ENCODE measurements around the gene FSD1L.

The FSD1L gene

GRCh38 chr9:105479846-105480245, 32.0 kb downstream of the FSD1L start:
- Histone ChIP-seq H3K27ac (ENCODE audit: low read depth, low read length) (no peak overlapping the region), H3K4me1 (ENCODE audit: control insufficient read depth in 5 of 5, insufficient read depth in 5 of 5, low read length in 5 of 5) (no peaks in the 10 kb centered on the region), H3K36me3 (ENCODE audit: control insufficient read depth in 5 of 5, insufficient read depth in 5 of 5, low read length in 5 of 5) (no peaks in the 10 kb centered on the region), H3K27me3 (ENCODE audit: control insufficient read depth in 5 of 5, insufficient read depth in 4 of 5, low read length in 5 of 5) (no peaks in the 10 kb centered on the region), H3K9me3 (ENCODE audit: control insufficient read depth in 5 of 5, low read length in 5 of 5) (no peaks in the 10 kb centered on the region), H3K4me3 (ENCODE audit: low read depth in 1 of 5, low read length in 5 of 5) (no peak overlapping the region), H3K9ac (ENCODE audit: low read length in 5 of 5) (no peak overlapping the region)

GRCh38 chr9:105483618-105484017, 35.8 kb downstream of the FSD1L start:
- Histone ChIP-seq H3K4me3 (ENCODE audit: low read depth in 1 of 5, low read length in 5 of 5) (no peak overlapping the region), H3K27ac (ENCODE audit: low read depth, low read length) (no peak overlapping the region), H3K27me3 (ENCODE audit: control insufficient read depth in 5 of 5, insufficient read depth in 4 of 5, low read length in 5 of 5) (no peaks in the 10 kb centered on the region), H3K36me3 (ENCODE audit: control insufficient read depth in 5 of 5, insufficient read depth in 5 of 5, low read length in 5 of 5) (peaks cover 0 to 7% (median 0%) of the 10 kb centered on the region in 5 donors), H3K9me3 (ENCODE audit: control insufficient read depth in 5 of 5, low read length in 5 of 5) (no peaks in the 10 kb centered on the region), H3K4me1 (ENCODE audit: control insufficient read depth in 5 of 5, insufficient read depth in 5 of 5, low read length in 5 of 5) (no peaks in the 10 kb centered on the region), H3K9ac (ENCODE audit: low read length in 5 of 5) (no peak overlapping the region)

GRCh38 chr9:105484226-105484625, 36.4 kb downstream of the FSD1L start:
- Histone ChIP-seq H3K4me1 (ENCODE audit: control insufficient read depth in 5 of 5, insufficient read depth in 5 of 5, low read length in 5 of 5) (no peaks in the 10 kb centered on the region), H3K27me3 (ENCODE audit: control insufficient read depth in 5 of 5, insufficient read depth in 4 of 5, low read length in 5 of 5) (no peaks in the 10 kb centered on the region), H3K9ac (ENCODE audit: low read length in 5 of 5) (no peak overlapping the region), H3K9me3 (ENCODE audit: control insufficient read depth in 5 of 5, low read length in 5 of 5) (no peaks in the 10 kb centered on the region), H3K27ac (ENCODE audit: low read depth, low read length) (no peak overlapping the region), H3K36me3 (ENCODE audit: control insufficient read depth in 5 of 5, insufficient read depth in 5 of 5, low read length in 5 of 5) (peaks cover 0 to 7% (median 0%) of the 10 kb centered on the region in 5 donors), H3K4me3 (ENCODE audit: low read depth in 1 of 5, low read length in 5 of 5) (no peak overlapping the region)

- Histone ChIP-seq H3K9me3 (ENCODE audit: control insufficient read depth in 5 of 5, low read length in 5 of 5) (no peaks in the 10 kb centered on the region), H3K9ac (ENCODE audit: low read length in 5 of 5) (no peak overlapping the region), H3K27ac (ENCODE audit: low read depth, low read length) (no peak overlapping the region), H3K36me3 (ENCODE audit: control insufficient read depth in 5 of 5, insufficient read depth in 5 of 5, low read length in 5 of 5) (peaks cover 0 to 7% (median 0%) of the 10 kb centered on the region in 5 donors), H3K4me1 (ENCODE audit: control insufficient read depth in 5 of 5, insufficient read depth in 5 of 5, low read length in 5 of 5) (no peaks in the 10 kb centered on the region), H3K27me3 (ENCODE audit: control insufficient read depth in 5 of 5, insufficient read depth in 4 of 5, low read length in 5 of 5) (no peaks in the 10 kb centered on the region), H3K4me3 (ENCODE audit: low read depth in 1 of 5, low read length in 5 of 5) (no peak overlapping the region)
Measured at GRCh38 chr9:105485131-105485530, 37.3 kb downstream of the FSD1L start.

GRCh38 chr9:105496826-105497225, 49.0 kb downstream of the FSD1L start:
- Histone ChIP-seq H3K27me3 (ENCODE audit: control insufficient read depth in 5 of 5, insufficient read depth in 4 of 5, low read length in 5 of 5) (no peaks in the 10 kb centered on the region), H3K27ac (ENCODE audit: low read depth, low read length) (no peak overlapping the region), H3K4me1 (ENCODE audit: control insufficient read depth in 5 of 5, insufficient read depth in 5 of 5, low read length in 5 of 5) (peaks cover 0 to 12% (median 0%) of the 10 kb centered on the region in 5 donors), H3K4me3 (ENCODE audit: low read depth in 1 of 5, low read length in 5 of 5) (no peak overlapping the region), H3K9me3 (ENCODE audit: control insufficient read depth in 5 of 5, low read length in 5 of 5) (no peaks in the 10 kb centered on the region), H3K9ac (ENCODE audit: low read length in 5 of 5) (no peak overlapping the region), H3K36me3 (ENCODE audit: control insufficient read depth in 5 of 5, insufficient read depth in 5 of 5, low read length in 5 of 5) (no peaks in the 10 kb centered on the region)

- Histone ChIP-seq H3K36me3 (ENCODE audit: control insufficient read depth in 5 of 5, insufficient read depth in 5 of 5, low read length in 5 of 5) (no peaks in the 10 kb centered on the region), H3K27ac (ENCODE audit: low read depth, low read length) (no peak overlapping the region), H3K4me3 (ENCODE audit: low read depth in 1 of 5, low read length in 5 of 5) (no peak overlapping the region)
Measured at GRCh38 chr9:105497704-105498103, 49.9 kb downstream of the FSD1L start.

GRCh38 chr9:105500108-105500766, 52.4 kb downstream of the FSD1L start:
- Histone ChIP-seq H3K4me1 (ENCODE audit: control insufficient read depth in 5 of 5, insufficient read depth in 5 of 5, low read length in 5 of 5) (peaks cover 0 to 12% (median 0%) of the 10 kb centered on the region in 5 donors), H3K36me3 (ENCODE audit: control insufficient read depth in 5 of 5, insufficient read depth in 5 of 5, low read length in 5 of 5) (no peaks in the 10 kb centered on the region), H3K27ac (ENCODE audit: low read depth, low read length) (no peak overlapping the region)

More at GRCh38 chr9:105497704-105498103, 49.9 kb downstream of the FSD1L start:
- H3K4me1 ChIP-seq (ENCODE audit: control insufficient read depth in 5 of 5, insufficient read depth in 5 of 5, low read length in 5 of 5): peaks cover 0 to 12% (median 0%) of the 10 kb centered on the region in 5 donors
- no peaks in the 10 kb centered on the region for H3K9me3 ChIP-seq (ENCODE audit: control insufficient read depth in 5 of 5, low read length in 5 of 5)
- no peaks in the 10 kb centered on the region for H3K27me3 ChIP-seq (ENCODE audit: control insufficient read depth in 5 of 5, insufficient read depth in 4 of 5, low read length in 5 of 5)
- no peak overlapping the region for H3K9ac ChIP-seq (ENCODE audit: low read length in 5 of 5)

GRCh38 chr9:105501414-105501813, 53.6 kb downstream of the FSD1L start:
- Histone ChIP-seq H3K27ac (ENCODE audit: low read depth, low read length) (no peak overlapping the region), H3K9ac (ENCODE audit: low read length in 5 of 5) (no peak overlapping the region), H3K36me3 (ENCODE audit: control insufficient read depth in 5 of 5, insufficient read depth in 5 of 5, low read length in 5 of 5) (peaks cover 0 to 1% (median 0%) of the 10 kb centered on the region in 5 donors), H3K9me3 (ENCODE audit: control insufficient read depth in 5 of 5, low read length in 5 of 5) (no peaks in the 10 kb centered on the region), H3K27me3 (ENCODE audit: control insufficient read depth in 5 of 5, insufficient read depth in 4 of 5, low read length in 5 of 5) (no peaks in the 10 kb centered on the region), H3K4me1 (ENCODE audit: control insufficient read depth in 5 of 5, insufficient read depth in 5 of 5, low read length in 5 of 5) (peaks cover 0 to 11% (median 0%) of the 10 kb centered on the region in 5 donors), H3K4me3 (ENCODE audit: low read depth in 1 of 5, low read length in 5 of 5) (no peak overlapping the region)

More at GRCh38 chr9:105500108-105500766, 52.4 kb downstream of the FSD1L start:
- Histone ChIP-seq H3K27me3 (ENCODE audit: control insufficient read depth in 5 of 5, insufficient read depth in 4 of 5, low read length in 5 of 5) (no peaks in the 10 kb centered on the region), H3K9me3 (ENCODE audit: control insufficient read depth in 5 of 5, low read length in 5 of 5) (no peaks in the 10 kb centered on the region), H3K4me3 (ENCODE audit: low read depth in 1 of 5, low read length in 5 of 5) (no peak overlapping the region), H3K9ac (ENCODE audit: low read length in 5 of 5) (no peak overlapping the region)

GRCh38 chr9:105502276-105502675, 54.4 kb downstream of the FSD1L start:
- Histone ChIP-seq H3K36me3 (ENCODE audit: control insufficient read depth in 5 of 5, insufficient read depth in 5 of 5, low read length in 5 of 5) (peaks cover 0 to 5% (median 3%) of the 10 kb centered on the region in 5 donors), H3K4me3 (ENCODE audit: low read depth in 1 of 5, low read length in 5 of 5) (no peak overlapping the region), H3K9ac (ENCODE audit: low read length in 5 of 5) (no peak overlapping the region), H3K9me3 (ENCODE audit: control insufficient read depth in 5 of 5, low read length in 5 of 5) (no peaks in the 10 kb centered on the region), H3K27ac (ENCODE audit: low read depth, low read length) (no peak overlapping the region), H3K4me1 (ENCODE audit: control insufficient read depth in 5 of 5, insufficient read depth in 5 of 5, low read length in 5 of 5) (peaks cover 0 to 3% (median 0%) of the 10 kb centered on the region in 5 donors), H3K27me3 (ENCODE audit: control insufficient read depth in 5 of 5, insufficient read depth in 4 of 5, low read length in 5 of 5) (no peaks in the 10 kb centered on the region)

- peaks cover 0 to 12% (median 3%) of the 10 kb centered on the region in 5 donors for H3K36me3 ChIP-seq (ENCODE audit: control insufficient read depth in 5 of 5, insufficient read depth in 5 of 5, low read length in 5 of 5)
- H3K9ac ChIP-seq (ENCODE audit: low read length in 5 of 5): no peak overlapping the region
- H3K4me3 ChIP-seq (ENCODE audit: low read depth in 1 of 5, low read length in 5 of 5): no peak overlapping the region
- no peaks in the 10 kb centered on the region for H3K27me3 ChIP-seq (ENCODE audit: control insufficient read depth in 5 of 5, insufficient read depth in 4 of 5, low read length in 5 of 5)
- no peaks in the 10 kb centered on the region for H3K9me3 ChIP-seq (ENCODE audit: control insufficient read depth in 5 of 5, low read length in 5 of 5)
- H3K4me1 ChIP-seq (ENCODE audit: control insufficient read depth in 5 of 5, insufficient read depth in 5 of 5, low read length in 5 of 5): peaks cover 0 to 3% (median 0%) of the 10 kb centered on the region in 5 donors
- no peak overlapping the region for H3K27ac ChIP-seq (ENCODE audit: low read depth, low read length)
Measured at GRCh38 chr9:105503881-105504280, 56.0 kb downstream of the FSD1L start.

Measured in subcutaneous abdominal adipose tissue (tissue), 5 donors.